Amniotic epithelial cell (primary cell): ENCODE data around the gene BET1.

Experiments used
- DNase-seq: peaks from one replicate; pipeline ENCODE4 v3.0.0-alpha.2; 2010; ENCODE audit warnings: low read depth

The BET1 gene

DNA sequence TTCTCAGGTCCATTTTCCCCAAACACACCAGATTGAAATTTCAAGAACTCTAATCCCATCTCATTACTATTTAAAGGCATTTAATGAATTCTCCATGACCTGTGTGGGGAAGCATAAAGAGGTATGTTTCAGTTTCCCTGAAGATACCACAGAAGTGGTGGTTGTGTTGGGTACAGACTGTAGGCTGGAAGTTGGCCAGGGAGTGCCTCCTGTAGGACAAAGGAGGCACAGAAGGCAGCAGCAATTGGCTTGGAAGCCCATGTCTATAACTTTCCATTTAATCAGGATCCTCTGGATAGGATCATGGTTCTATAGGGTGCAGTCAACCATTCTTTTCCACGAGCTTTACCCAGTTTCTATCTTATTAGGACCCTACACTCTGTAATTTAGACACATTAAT lies 8.6 kb upstream of the BET1 start:
- no peak for DNase-seq

DNA sequence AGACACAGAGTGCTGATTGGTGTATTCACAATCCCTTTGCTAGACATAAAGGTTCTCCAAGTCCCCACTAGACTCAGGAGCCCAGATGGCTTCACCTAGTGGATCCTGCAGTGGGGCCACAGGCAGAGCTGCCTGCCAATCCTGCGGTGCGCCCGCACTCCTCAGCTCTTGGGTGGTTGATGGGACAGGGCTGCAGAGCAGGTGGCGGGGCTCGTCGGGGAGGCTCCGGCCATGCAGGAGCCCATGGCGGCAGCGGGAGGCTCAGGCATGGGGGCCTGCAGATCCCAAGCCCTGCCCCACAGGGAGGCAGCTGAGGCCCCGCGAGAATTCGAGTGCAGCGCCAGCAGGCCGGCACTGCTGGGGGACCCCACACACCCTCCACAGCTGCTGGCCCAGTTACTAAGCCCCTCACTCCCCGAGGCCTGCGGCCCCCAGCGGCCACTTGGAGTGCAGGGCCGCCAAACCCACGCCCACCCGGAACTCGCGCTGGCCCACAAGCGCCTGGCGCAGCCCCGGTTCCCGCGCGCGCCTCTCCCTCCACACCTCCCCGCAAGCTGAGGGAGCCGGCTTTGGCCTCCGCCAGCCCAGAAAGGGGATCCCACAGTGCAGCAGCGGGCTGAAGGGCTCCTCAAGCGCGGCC lies 7.7 kb upstream of the BET1 start:
- no peak for DNase-seq

DNA sequence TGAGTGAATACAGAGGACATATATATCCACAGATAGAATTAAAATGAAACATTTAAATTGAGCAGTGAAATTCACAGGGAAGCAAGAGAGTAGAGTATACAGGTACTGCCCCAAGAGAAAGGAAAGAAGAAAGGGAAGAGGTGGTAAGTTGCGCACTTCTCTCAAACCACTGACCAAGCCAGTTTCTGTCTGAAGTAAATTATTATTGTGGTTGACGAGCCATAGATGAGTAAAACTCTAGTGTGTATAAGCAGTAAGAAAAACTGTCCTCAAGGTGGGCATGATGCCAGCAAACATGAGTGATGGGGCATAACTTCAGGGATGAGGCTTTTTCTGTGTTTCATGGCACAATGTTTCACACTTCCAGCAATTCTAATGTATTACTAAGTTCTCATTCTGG lies 4.4 kb upstream of the BET1 start:
- DNase-seq, result peak; percentile 90

DNA sequence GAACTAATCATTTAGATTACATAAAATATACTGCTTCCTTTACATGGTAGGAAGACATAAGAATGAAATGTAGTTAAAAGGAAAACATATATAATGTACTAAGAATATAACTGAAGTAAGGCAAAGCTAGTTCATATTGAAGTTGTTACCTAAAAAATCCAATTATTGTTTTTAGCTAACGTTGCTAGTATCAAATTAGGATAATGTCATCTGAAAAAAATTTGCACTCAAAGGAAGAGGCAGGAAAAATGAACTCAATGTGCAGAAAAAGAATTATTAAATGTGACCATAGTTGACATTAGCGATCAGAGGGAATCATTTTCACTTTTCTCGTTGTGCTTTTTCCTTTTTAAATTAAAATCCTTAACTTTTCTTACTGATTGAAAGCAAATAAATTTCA lies 1.6 kb upstream of the BET1 start:
- DNase-seq, result no peak

DNA sequence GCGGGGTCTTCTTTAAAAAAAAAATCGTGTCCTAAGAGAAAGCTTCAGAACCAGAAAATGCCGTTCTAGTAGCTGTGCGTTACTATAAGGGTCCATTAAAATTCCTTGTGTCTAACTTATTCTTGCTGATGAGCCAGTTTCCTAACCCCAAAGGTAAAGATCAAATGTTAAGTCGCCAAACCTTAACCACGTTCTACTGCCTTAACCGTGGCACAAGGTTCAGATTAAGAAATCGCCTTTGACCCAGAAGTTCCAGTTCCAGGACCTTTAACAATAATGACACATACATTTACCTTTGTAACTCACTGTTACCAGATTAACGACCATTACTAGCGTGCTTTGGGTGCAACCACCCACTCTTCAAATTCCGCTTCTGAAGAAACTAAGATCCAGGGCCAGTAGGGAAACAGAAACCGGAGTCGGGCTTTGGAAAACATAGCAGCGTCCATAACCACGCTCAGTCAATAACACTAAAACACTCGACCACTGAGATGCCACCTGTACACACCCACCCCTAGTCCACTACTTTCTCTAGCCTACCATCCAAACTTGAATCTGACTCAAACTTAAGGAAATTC lies 620 bp downstream of the BET1 start:
- DNase-seq, result peak; percentile 28

DNA sequence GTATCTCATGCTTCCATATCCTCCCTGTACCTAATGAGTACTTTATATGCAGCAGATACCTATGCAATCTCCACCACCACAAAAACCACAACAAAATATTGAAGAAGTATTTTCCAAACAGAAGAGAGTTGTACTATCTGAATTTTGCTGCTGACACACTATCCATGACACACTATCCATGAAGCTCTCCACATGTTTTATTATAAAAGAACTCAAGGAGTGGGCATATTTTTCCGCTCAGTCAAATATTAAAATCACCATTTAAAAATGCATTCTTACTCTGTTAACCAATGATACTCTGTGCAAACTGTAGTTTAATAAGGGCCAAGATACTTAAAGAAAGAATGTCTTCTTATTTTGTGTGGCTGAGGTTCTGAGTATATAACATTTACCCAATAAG lies 2.8 kb downstream of the BET1 start:
- peak; percentile 44 for DNase-seq

DNA sequence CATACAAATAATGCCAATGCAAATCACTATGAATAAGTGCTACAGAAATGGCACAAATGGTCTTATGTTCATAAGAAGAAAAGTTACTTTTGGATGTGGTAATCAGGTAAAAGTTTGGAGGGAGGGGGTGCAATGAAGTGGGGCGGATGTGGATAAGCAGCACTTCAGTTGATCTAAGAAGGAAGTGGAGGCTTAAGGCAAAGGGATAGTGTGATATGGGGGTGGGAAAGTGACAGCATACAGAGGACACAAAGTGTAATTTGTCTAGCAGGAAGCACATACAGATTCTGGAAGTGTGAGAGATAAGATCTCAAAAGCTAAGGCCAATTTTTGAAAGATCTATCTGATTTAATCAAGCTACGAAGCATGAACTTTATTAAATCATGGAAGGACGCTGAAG lies 6.3 kb downstream of the BET1 start:
- DNase-seq, result no peak

DNA sequence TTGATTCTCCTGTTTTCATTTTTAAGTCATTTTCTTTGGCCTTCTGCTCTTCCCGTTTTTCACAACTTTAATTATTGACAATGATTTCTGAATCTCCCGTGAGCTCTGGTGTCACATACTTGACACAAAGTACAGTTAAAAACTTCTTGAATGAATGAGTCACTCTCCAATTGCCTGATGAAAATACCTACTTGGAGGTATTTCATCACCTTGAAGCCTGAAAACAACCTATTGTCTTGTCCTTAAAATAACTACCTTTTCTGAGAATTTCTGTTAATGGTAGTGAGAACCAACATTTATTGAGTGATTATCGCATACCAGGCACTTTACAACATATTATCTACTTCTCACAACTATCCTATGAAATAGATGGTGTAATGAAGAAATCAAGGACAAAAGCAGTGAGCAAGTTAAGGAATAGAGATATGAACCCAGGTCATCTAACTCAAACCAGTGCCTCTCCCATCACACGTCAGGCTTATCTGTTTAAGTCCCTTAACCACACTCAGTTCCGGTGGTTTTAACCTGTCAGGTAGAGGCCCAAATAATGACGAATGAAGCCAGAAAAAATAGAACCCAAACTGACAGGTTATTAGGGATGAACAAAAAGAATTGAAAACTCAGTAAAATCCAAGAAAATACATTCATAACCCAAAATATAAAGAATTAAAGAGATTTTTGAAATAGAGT lies 11.6 kb downstream of the BET1 start:
- no peak for DNase-seq

DNA sequence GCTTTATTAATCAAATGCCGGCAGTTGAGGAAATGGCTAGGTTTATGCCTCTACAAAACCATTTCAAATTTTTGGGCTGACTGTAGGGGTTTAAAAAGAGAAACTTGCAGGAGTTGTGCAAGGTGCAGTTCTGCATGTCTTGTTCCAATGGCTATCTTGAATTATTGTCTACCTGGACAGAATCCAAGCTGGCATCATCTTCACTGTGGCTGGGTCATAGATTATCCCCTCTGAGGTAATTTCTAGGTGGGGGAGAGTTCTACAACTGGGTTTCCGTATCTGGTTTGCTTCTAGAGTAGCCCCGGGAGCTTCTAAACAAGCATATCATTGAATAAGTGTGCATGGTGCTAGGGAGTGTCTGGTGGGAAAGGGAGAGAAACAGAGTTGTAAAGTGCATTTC lies 16.9 kb downstream of the BET1 start:
- DNase-seq, result peak; percentile 85

DNA sequence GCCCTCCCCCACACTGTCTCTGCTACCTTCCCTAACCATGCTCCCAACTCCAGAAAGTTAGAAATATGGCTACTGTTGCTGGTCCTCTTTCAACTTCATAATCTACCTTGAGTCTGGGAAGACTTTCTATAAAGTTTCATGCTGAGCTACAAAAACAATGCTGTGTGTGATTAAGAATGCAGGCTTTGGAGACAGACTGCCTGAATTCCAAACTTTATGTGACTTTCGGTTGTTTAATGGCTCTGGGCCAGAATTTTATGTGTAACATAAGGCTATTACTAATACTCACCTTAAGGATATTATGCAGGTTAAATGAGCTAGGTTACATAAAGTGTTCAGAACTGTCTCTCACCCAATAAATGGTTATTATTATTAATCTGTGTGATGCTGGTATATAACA lies 19.1 kb downstream of the BET1 start:
- DNase-seq, result no peak

DNA sequence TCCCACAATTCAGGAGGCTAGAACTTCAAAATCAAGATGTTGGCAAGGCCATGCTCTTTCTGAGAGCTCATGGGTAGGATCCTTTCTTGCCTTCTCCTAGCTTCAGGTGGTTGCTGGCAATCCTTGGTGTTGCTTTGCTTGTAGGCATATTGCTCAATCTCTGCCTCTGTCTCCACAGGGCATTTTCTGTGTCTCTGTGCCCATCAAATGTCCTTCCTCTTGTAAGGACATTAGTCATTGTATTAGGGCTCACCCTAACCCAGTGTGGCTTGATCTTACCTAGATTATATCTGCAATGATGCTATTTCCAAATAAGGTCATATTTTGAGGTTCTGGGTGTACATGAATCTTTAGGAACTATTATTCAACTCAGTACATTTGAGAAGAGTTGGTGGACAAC lies 20.1 kb downstream of the BET1 start:
- no peak for DNase-seq

DNA sequence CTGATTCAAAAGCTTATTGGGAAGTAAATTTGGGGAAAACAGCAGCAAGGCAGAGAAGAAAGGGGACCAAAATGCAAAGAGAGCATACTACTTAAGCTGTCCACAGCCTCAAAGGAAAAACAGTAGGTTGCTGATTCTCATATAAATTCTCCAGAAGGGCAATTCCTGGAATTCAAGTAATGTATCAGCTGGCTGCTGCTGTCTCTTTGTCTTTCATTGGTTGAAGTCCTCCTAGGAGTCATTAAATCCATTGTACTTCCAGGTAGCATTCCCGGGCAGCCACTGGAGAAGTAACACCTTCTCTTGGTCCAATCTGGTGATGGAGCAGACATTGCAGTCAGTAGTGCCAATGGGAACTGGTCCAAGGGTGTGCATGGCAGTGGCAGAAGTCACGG lies 22.7 kb downstream of the BET1 start:
- no peak for DNase-seq

DNA sequence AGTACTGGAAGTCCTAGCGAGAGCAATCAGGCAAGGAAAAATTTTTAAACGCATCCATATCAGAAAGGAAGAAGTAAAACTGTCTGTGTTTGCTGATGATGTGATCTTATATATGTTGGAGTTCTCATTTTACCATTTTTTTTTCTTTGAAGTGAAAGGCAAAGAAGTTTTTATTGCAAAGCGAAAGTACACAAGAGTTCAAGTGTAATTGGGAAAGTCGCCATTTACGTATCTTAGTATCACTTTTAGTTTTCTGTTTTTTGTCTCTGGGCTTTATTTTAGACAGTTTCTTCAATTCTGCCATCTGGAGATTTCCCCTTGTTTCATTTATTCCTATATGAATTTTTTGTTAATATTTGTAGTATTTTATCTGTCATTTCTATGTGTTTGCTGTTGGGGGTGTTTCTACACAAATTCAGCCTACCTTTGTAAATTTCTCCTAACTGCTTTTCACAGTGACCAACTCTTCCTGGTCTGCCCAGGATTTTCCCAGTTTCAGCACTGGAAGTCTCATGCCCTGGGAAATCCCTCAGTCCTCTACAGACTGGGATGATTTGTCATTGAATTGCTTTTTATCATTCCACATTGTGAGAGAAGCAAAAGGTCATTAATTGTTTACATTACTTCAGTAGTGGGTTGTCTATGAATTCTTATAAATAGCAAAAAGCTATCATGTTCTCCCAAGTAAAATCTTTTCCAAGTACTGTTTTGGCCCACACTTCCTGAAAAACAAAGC lies 23.2 kb downstream of the BET1 start:
- DNase-seq, result no peak

DNA sequence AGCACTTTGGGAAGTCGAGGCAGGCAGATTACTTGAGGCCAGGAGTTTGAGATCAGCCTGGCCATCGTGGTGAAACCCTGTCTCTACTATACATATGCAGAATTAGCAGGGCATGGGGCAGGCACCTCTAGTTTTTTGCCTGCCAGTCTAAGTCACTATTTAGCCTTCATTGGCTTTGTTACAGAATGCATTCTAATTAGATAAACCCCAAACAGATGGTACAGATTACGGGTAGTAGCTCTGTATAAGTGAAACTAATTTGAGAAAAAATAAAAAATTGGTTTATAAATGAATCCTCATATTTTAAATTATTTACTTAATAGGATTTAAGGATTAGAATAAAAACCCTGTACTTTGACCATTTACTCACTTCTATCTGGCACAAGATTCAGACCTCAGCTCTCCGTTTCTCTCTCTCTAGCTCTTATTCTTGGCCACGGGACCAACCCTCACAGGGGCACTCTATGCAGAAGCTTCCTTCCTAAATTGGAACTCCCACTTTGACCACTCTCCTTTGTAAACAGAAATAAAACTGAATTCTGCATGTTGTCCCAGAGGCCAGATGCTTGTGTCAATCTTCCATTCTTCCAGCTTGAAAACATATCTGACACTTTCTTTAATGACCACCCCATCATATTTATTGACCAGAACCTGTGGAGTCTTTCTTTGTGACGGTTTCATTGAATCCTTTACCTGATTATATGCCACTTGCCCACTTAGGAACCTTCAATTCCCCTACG lies 26.8 kb downstream of the BET1 start:
- no peak for DNase-seq

DNA sequence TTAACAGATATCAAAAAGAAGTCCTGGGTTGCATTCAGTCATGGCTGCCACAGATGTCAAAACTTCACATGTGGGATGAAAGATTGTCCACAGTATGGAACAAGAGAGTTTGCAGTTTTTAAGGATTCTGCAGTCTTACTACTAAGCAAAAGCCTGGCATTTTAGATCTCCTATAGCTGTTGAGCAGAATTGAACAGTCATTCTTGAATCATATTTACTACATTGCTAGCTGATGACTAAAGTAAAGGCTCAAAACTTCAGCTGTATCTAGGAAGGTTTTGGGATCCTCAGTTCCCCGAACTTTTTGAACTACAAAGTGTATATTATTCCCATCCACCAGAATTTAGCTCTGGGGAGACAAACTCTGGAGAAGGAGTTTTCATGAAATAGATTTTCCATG lies 31.0 kb downstream of the BET1 start:
- no peak for DNase-seq

DNA sequence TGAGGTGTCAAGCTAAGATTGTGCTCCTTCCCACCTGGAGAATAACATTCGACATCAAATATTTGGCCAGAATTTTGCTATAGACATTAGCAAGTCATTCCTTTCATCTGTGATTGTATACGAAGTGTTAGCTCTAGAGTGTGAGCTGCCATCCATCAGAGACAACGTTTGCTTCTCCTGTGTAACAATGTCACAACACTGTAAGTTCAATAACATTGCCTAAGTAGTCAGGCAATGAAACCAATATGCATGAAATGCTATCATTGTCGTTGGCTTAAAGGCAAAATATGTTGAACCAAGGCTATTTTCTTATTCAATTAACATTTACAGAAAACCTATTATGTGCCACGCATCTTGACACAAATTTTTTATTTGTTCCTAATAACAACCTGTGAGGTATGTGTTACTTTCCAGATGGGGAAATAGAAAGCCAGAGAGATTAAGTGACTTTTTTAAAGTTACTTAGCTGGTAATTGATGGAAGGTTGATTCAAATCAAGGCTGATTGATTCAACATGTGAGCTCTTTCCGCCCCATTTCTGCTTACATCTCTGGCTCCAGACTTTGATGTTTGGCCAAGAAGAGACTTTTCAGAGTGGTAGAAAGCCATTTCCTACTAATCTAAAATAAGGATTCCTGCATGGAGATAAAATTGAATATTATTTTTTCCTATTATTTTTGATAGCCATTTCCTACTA lies 32.0 kb downstream of the BET1 start:
- DNase-seq, result no peak

DNA sequence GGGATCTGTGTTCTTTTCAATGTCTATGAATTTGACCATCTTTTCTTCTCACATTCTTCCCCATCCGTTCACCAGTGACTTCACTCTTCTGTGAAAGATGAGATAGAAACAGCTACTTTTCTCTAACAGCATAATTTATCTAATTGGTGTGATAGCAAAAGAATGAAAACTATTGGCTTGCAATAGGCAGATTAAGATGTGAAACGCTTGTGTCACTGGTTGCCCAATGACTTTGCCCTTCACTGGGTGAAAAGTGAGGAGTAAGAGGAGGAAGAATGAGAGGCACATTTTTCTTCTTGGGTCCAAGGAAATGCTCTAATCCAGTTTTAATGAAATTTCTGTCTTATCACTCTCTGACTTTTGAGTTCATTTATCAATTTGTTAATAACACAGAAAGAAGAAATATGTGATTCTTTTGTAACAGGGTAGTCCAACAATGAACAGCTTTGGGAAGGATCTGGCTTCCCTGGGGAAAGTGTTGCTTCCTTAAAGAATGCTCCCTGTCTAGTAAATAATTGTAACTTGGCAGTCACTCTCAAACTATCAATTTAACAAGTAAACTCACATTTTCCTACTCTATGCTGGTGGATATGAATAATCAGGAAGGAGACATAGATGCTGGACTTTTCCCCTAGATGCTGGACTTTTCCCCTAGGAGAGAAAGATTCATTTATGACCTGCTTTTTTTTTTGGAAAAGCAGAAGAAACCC lies 35.1 kb downstream of the BET1 start:
- DNase-seq, result peak; percentile 64

DNA sequence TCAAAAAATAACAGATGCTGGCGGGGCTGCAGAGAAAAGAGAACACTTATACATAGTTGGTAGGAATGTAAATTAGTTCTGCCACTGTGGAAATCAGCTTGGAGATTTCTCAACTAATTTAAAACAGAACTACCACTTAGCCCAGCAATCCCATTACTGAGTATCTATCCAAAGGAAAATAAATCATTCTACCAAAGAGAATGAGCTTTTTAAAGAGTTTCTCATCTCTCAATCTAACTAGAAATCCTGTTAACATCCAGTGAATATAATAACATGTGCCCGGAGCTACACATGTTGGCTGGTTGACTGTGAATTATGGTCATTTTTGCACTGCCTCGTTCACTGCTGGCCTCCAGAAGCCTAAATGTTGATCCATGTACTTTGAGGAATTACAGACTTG lies 39.3 kb downstream of the BET1 start:
- no peak for DNase-seq

DNA sequence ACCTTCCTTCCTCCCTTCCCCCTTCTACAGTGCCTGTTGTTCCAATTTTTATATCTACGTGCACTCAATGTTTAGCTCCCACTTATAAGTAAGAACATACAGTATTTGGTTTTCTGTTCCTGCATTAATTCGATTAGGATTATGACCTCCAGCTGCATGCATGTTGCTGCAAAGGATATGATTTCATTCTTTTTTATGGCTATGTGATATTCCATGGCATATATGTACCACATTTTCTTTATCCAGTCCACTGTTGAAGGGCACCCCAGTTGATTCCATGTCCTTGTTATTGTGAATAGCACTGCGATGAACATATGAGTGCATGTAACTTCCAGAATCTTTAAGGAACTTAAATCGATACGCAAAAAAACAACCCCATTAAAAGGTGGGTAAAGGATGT lies 39.9 kb downstream of the BET1 start:
- DNase-seq, result no peak

DNA sequence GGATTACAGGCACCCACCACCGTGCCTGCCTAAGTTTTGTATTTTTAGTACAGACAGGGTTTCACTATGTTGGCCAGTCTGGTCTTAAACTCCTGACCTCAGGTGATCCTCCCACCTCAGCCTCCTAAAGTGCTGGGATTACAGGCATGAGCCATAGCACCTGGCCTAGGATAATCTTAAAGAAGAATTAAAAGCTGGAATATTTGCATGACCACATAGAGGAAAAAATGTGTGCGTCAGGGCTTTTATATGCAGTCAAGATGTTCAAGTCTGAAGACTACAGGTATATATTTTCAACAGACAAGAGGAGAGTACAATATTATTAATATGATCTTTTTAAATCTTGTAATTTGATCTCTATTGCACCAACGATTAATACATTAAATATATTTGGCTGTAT lies 43.2 kb downstream of the BET1 start:
- no peak for DNase-seq

DNA sequence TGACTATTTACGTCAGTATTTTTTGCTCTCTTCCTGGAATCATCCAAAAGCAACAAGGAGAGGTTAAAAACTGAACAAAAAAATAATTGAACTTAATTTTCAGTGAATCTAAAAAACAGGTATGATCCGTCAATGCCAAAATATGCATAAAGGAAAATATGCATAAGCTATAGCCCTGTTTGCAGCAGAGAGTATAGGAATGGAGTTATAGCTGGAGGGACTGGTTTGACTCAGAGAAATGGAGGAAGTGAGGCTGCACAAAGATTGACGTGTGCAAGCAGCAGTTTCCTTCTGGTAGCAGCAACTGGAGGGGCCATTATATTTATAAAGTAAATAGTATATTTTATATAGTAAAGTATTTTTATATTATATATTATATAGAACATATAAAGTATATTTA lies 45.5 kb downstream of the BET1 start:
- DNase-seq, result no peak
